ENCODE measurements around the gene PPP3CA. TPM values are rescaled to one million over a fixed set of nuclear protein-coding genes. Genes with fewer than 3 reads are reported as not detected.

Gene PPP3CA
- total RNA-seq, 2 donors from 2014 or later: 71.3 to 142 TPM

DNA sequence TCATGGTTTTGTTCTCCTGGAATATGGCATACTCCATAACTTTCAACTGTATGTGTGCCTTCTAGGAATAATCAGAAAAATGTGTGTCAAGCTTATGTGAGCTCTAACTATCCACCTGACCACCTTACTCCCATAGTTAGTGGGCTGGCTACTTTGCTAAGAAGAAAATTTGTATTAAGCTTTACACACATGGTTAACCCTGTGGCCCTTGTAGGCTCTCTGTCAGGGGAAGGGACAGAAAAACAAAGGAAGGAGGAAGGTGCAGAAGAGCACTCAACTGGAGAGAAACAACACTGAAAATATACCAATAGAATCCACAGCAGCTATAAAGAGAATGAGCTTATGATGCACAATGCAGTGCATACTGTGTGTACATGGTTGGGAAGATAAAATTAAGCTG is 84.6 kb downstream of the PPP3CA start:
- H3K4me1 ChIP-seq (replicated peaks): no peaks in the 10 kb centered on the region
- DNase-seq (ENCODE audit: low spot score): no peak
- H3K9me3 ChIP-seq: no peaks in the 10 kb centered on the region
- no peak overlapping the region for H3K4me3 ChIP-seq
- no peaks in the 10 kb centered on the region for H3K27me3 ChIP-seq (replicated peaks; ENCODE audit: insufficient read depth)
- no peak for TF ChIP-seq POLR2A (IDR thresholded peaks at IDR 0.05)
- no peak for TF ChIP-seq POLR2AphosphoS5 (IDR thresholded peaks at IDR 0.05)
- TF ChIP-seq, protein P1, sequence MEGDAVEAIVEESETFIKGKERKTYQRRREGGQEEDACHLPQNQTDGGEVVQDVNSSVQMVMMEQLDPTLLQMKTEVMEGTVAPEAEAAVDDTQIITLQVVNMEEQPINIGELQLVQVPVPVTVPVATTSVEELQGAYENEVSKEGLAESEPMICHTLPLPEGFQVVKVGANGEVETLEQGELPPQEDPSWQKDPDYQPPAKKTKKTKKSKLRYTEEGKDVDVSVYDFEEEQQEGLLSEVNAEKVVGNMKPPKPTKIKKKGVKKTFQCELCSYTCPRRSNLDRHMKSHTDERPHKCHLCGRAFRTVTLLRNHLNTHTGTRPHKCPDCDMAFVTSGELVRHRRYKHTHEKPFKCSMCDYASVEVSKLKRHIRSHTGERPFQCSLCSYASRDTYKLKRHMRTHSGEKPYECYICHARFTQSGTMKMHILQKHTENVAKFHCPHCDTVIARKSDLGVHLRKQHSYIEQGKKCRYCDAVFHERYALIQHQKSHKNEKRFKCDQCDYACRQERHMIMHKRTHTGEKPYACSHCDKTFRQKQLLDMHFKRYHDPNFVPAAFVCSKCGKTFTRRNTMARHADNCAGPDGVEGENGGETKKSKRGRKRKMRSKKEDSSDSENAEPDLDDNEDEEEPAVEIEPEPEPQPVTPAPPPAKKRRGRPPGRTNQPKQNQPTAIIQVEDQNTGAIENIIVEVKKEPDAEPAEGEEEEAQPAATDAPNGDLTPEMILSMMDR (IDR thresholded peaks at IDR 0.05): no peak
- H3K36me3 ChIP-seq: no peaks in the 10 kb centered on the region
- intact Hi-C loops (cut with DNase I): no loop called here
- no peak overlapping the region for H3K27ac ChIP-seq

DNA sequence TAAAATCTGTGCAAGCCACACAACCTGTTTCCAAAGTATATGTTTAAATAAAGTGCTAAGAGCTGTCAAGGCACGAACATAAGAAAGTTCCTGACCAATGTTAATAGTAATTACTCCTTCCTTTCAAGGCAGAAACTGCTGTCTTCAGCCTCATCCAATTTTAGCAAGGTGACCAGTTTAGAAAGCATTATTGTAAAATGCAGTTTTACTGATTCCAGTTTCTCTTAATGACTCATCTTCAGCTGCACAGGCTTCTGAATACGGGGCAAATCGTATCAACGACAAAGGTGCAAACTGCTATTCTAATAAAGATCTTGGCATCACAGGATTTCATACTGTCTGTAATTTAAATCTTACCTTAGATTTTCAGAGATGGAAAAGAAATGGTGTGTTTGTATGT is 87.5 kb downstream of the PPP3CA start:
- Histone ChIP-seq H3K4me1 (replicated peaks) (no peaks in the 10 kb centered on the region), H3K27me3 (replicated peaks; ENCODE audit: insufficient read depth) (no peaks in the 10 kb centered on the region), H3K4me3 (no peak overlapping the region), H3K27ac (no peak overlapping the region), H3K9me3 (no peaks in the 10 kb centered on the region), H3K36me3 (no peaks in the 10 kb centered on the region)
- no peak for TF ChIP-seq POLR2A (IDR thresholded peaks at IDR 0.05)
- TF ChIP-seq POLR2AphosphoS5 (IDR thresholded peaks at IDR 0.05): no peak
- TF ChIP-seq, protein P1 (IDR thresholded peaks at IDR 0.05): no peak
- WGBS: 56% methylated on average over 4 of the region's 4 CpGs
- intact Hi-C loops (cut with DNase I): no loop called here
- DNase-seq (ENCODE audit: low spot score): no peak

DNA sequence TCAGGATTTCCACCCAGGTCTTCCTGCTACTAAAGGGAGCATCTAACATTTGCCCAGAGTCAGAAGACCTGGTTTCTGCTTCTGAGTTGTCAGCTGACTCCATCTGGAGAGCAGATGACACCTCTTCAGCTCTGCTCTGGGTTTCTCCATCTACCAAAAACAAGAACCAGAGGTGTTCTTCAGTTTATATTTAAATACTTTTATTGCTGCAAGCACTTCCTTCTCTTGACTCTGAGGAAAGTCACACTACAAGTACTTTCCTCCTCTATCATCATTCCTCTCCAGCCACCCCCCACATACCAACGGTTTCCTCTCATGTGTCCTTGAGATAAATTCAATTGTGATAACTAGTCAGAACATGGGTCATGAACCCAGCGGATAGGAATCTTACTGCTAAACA is 88.4 kb downstream of the PPP3CA start:
- TF ChIP-seq, protein P1 (IDR thresholded peaks at IDR 0.05): no peak
- no peak for TF ChIP-seq POLR2A (IDR thresholded peaks at IDR 0.05)
- no peak for TF ChIP-seq POLR2AphosphoS5 (IDR thresholded peaks at IDR 0.05)
- no peaks in the 10 kb centered on the region for H3K36me3 ChIP-seq
- H3K9me3 ChIP-seq: no peaks in the 10 kb centered on the region
- WGBS: 89% methylated on average over 2 of the region's 2 CpGs
- no peaks in the 10 kb centered on the region for H3K27me3 ChIP-seq (replicated peaks; ENCODE audit: insufficient read depth)
- no peak for DNase-seq (ENCODE audit: low spot score)
- intact Hi-C loops (cut with DNase I): no loop called here
- peaks cover 3% of the 10 kb centered on the region for H3K4me1 ChIP-seq (replicated peaks)
- H3K27ac ChIP-seq: no peak overlapping the region
- no peak overlapping the region for H3K4me3 ChIP-seq

DNA sequence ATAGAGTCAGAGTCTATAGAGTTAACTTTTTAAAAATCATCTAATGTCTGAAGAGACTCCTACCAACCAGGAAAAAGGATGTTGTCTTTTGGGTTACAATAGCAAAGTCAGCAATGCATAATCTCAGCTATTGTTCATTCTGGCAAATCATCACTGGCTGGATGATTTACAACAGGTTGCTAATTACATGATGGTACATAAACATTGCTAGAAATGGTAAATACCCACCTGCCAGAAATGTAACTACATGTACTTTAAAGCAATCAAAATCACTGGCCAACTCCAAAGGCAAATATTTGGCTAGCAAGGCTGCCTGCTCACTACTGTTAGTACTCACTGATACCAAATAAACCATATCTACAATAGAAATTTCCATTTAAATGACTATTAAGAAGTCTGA is 91.1 kb downstream of the PPP3CA start:
- Histone ChIP-seq H3K4me1 (replicated peaks) (peaks cover 5% of the 10 kb centered on the region), H3K9me3 (no peaks in the 10 kb centered on the region), H3K27ac (no peak overlapping the region), H3K4me3 (no peak overlapping the region), H3K36me3 (no peaks in the 10 kb centered on the region), H3K27me3 (replicated peaks; ENCODE audit: insufficient read depth) (no peaks in the 10 kb centered on the region)
- peak; percentile 55 for DNase-seq (ENCODE audit: low spot score)
- intact Hi-C loops (cut with DNase I): no loop called here
- TF ChIP-seq, protein P1 (IDR thresholded peaks at IDR 0.05): no peak
- peak; percentile 70 for TF ChIP-seq POLR2AphosphoS5 (IDR thresholded peaks at IDR 0.05)

DNA sequence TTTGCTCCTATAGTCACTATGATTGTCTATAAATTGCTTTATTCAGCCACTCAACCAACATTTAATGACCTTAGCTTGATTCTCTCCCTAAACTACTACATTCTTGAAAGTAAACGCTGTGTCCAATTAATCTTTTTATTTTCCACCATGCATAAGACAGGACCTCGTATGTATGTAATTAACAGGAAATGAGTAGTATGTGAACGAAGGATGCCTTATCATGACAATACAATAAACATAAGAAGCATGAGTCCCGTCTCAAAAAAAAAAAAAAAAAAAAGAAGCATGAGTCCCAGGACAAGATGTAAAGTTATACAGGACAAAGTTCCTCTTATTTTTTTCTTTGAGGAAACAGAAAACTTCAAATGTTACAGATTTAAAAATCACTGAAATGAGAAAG is 92.5 kb downstream of the PPP3CA start:
- WGBS: 61% methylated on average over 4 of the region's 4 CpGs

More for the DNA sequence above, 92.5 kb downstream of the PPP3CA start:
- Histone ChIP-seq H3K4me1 (replicated peaks) (peaks cover 5% of the 10 kb centered on the region), H3K27me3 (replicated peaks; ENCODE audit: insufficient read depth) (no peaks in the 10 kb centered on the region), H3K4me3 (no peak overlapping the region), H3K27ac (no peak overlapping the region), H3K9me3 (no peaks in the 10 kb centered on the region), H3K36me3 (no peaks in the 10 kb centered on the region)
- DNase-seq (ENCODE audit: low spot score): no peak
- intact Hi-C loops (cut with DNase I): no loop called here
- TF ChIP-seq, protein P1 (IDR thresholded peaks at IDR 0.05): no peak
- TF ChIP-seq POLR2AphosphoS5 (IDR thresholded peaks at IDR 0.05) (no peak), POLR2A (IDR thresholded peaks at IDR 0.05) (no peak)
